ENCODE data around the gene HOXD8.

The HOXD8 gene

DNA sequence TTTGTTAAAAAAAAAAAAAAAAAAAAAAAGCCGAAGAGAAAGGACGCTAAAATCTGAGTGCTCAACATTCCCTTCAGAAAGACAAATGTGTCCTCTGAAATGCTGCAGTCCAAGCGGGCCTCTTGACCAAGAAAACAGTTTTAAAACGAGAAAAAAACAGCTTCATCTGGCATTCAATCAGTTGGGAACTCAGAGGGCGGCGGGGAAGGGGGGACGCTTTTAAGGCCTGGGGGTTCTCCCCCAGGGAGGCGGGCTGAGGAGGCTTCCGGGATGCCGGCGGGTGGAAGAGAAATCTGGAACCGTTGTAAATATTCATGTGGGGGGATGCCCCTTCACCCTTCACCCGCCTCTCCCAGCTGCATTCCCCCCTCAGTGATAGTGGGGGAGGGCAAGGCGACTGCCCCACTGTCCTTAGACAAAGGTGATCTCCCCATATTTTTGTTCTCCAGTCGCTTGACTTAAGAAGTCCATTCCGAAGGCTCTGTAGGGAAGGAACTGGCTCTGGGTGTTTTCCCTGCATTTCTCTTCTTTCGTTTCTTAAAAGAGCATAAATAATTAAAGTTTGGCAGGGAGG, 25.7 kb upstream of the HOXD8 start:
- no peak for DNase-seq (ENCODE audit: low spot score)

DNA sequence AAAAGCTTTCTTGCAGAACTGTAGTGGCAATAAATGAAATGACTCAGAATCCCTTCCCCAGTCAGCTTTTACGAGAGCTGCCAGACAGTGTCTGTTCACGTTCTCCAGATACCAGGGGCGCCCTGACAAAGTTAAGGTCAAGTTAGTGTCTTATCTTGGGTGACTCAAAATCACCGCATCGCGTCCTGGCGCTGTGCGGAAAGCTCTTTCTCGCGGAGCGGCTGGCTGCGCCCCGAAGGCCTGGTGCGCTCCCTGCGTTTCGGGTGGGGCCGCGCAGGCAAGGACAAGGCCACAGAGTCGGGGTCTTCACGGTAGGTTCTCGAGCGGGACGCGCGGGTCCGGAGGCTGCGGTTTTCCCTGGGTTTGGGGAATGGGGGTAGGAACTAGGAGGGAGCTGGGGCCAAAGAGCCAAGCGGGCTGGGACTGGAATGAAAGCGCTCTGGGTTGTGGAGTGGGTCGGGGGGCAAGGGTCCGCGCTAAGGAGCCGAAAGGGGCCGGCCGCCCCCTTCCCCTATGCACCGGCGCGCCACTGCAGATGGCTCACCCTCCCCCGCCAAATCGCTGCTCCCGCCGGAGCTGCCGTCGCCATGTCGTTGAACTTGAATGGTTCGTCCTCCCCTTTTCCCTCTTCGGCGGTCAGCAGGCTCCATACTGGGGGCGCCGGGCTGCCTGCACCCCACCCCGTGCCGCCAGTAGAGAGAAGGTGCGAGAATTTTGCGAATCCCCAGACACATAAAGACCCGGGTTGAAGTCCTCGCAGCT, 25.0 kb upstream of the HOXD8 start:
- DNase-seq (ENCODE audit: low spot score), result no peak

DNA sequence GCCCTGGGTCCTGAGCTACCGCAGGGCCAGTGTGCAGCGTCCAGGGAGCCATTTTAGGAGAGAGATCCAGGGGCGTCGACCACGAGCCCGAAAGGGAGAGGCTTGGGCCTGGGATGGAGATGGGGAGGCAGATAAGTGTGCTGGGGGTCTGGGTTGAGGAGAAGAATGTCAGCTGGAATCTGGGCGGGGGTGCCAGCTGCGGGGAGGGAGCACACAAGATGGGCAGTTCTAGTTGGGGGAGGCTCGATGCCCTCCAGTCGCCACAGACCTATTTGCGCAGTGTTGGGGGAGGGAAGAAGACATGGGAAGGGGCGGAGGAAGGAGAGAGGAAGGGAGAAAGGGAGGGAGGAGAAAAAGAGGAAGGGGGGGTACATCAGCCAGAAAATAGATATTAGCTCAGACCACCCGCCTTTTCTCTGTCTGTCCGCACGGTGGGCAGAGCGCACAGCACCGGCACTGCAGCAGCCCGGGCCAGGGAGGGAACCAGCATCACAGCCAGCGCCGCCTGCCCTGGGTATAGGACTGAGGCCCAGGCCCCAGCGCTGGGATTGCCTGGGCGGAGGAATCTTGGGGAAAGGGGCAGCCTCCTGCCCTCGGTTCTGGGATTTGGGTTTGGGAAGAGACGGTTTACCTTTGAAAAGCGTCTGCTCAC, 24.3 kb upstream of the HOXD8 start:
- DNase-seq (ENCODE audit: low spot score), result no peak

DNA sequence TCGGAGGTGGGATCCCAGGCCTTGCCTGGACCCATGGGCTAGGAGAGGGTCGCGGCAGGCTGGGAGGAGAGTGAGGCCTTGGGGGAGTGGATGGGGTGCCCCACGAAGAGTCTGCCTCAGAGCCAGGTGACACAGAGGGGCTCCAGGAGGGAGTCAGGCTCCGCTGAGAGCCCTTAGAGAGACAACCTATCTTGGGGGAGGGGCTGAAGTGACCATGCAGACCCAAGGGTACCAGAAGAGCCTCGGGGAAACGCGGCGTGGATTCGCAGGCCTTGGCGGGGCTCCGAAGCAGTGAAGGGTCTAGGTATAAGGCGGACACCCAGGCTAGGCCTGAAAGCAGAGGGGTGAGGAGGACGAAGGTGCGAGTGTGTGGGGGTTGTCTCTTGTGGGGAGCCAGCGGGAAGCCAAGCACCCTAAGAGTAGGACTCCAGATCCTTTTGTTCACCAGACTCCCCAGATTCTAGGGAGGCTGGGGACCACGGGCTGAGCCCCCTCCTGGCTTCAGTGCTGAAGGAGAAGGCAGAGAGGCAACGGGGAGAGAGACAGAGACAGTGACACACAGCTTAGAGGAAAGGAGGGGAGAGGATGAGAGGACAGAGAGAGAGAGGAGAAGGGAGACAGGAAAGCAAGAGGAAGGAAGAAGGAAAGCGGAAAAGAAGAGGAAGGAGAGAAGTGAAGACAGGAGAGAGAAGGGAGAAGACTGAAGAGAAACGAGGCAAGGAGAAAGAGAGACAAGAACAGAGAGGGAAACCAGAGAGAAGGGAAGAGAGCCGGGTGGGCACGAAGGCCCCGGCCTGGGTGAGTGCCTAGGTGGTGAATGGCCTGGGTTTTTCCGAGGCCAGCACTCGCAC, 23.6 kb upstream of the HOXD8 start:
- DNase-seq (ENCODE audit: low spot score), result no peak

DNA sequence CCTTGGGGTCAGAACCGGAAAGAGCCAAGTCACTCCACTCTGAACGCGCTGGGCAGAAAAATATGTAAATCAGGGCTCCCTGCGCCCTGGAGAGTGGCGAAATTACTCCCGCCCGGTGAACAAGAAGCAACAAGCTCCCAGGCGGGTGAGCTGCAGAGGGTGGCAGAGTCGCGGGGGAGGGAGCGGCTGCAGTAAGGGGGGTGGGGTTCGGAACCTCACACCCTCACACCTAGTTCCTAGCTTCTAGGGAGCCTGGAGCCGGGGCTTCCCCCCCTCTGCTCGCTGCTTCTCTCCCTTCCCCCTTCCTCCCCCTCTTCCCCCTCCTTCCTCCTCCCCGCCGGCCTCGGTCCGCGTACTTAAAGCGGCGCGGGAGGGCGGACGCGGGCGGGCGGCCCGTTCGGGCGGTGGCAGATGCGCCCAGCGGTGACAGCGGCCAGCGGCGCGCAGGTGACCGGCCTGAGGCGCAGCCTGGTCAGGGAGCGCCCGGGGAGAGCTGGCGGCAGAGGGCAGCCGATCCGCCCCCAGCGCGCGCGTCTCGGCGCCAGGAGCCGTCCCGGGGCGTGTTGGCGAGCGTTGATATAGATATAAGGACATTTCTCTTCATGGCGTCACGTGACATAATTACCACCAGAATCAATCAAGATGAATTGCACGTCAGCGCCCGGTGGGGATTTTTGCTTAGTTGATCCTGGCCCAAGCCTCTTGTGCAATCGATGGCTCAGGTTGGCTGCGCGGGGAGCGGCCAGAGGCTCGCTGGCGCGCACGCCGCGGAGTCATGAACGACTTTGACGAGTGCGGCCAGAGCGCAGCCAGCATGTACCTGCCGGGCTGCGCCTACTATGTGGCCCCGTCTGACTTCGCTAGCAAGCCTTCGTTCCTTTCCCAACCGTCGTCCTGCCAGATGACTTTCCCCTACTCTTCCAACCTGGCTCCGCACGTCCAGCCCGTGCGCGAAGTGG, 22.6 kb upstream of the HOXD8 start, which contains the start of gene HOXD11:
Gene HOXD11 (plus strand): TSS at position 700 of the 959 bp plus-strand sequence. CDS start 76 bp downstream, at position 776.
- DNase-seq (ENCODE audit: low spot score), result no peak

DNA sequence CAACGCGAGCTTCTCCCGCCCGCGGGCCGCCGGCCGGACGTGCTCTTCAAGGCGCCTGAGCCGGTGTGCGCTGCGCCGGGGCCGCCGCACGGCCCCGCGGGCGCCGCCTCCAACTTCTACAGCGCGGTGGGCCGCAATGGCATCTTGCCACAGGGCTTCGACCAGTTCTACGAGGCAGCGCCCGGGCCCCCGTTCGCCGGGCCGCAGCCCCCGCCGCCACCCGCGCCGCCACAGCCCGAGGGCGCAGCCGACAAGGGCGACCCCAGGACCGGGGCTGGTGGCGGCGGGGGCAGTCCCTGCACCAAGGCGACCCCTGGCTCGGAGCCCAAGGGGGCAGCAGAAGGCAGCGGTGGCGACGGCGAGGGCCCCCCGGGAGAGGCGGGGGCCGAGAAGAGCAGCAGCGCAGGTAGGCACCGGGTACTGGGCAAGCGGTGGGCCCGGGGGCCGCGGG, 21.7 kb upstream of the HOXD8 start:
- no peak for DNase-seq (ENCODE audit: low spot score)

DNA sequence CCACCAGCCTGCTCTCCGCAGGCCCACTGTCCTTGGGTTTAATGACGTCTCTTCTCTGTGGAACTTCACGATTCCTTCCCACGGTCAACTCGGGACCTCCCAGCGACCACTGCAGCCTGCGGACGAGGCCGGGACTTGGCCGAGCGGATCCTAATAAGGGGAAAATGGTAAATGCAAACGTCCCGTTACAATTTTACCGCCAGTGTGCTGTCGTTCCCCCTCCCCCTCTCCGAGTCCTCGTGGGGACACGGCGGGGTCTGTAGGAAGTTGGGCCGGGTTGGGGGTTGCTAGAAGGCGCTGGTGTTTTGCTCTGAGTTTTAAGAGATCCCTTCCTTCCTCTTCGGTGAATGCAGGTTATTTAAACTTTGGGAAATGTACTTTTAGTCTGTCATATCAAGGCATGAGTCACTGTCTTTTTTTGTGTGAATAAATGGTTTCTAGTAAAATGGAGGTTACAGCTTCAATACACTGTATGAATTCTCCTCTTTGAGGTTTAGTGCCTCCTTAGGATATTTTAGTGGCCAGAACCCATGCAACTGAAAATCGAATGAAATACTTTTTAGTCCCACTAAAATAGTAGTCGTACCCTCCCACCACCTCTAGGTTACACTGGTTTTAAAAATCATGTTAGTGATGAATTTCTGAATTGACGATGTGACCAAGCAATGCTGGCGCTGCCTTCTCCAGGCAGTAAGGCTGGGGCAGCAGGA, 20.2 kb upstream of the HOXD8 start:
- no peak for DNase-seq (ENCODE audit: low spot score)

DNA sequence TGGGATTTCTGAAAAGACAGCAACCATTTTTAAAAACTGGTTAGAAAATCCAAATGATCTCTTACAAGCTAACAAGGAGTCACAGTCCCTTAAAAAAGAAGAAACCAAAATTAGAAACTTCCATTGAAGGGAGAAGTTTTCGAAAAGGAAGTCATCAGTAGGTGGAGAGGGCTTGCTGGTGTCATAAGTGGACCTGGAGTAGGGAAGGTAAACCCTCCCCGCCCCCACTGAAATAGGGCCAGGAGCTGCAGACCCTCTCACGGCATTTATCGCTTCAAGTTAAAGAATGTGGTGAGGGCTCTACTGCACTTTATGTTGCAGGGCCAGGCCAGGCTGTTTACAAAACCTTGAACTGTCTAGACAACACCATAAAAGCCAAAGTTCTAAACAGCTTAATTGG, 19.6 kb upstream of the HOXD8 start:
- no peak for DNase-seq (ENCODE audit: low spot score)

DNA sequence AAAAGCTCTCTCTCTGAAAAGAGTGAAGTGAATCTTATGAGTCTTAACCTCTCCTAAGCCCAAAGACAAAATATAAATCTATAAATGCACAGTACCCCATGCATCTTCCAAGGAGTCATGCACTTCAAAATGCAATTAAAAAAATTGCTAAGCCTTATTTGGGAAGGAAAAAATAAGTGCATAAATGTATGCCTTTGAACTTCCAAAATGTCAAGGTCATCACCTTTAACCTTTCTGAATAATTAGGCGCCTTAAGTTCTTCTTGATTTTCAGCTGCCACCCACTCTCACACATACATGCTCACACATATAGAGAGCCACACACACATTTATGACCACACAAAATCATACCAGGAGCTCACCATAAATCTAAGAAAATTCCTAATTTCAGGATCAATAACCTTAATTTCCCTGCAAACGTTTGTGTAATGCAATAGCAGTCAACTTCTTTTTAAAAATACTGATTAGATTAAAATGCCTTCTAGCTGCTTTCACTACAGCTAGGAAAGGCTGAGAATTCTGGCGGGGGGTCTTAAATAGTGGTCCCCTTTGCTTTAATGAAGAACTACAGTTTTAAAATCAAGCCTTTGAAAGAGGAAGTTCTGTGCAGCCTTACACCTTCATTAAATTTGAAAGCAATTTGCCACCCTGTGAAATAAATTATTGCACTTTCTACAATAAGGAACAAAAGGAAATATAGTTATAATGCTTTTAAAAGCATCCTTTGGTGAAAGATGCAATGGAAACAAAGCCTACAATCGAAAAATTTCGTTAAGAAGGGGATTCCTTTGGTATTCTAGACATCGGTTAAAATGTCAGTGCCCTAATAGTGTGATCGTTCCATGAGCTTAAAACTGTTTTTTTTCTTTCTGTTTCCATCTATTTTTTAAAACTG, 18.8 kb upstream of the HOXD8 start:
- DNase-seq (ENCODE audit: low spot score), result no peak

DNA sequence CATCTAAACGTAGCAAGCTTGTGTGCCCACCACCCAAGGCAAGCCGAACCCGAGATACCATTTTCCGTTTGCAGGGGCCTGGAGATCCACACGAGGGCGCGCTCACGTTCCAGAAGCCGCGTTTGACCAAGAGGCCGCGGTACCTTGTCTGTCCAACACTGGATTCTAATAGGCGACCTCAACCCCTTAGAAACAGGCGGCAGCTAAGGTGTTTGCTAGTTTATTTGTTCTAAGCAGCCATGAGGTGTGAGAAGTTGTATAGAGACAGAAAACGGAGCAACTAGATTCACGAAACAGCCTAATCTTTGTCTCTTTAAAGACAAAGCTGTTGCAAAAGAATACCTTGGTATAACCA, 18.2 kb upstream of the HOXD8 start:
- no peak for DNase-seq (ENCODE audit: low spot score)

DNA sequence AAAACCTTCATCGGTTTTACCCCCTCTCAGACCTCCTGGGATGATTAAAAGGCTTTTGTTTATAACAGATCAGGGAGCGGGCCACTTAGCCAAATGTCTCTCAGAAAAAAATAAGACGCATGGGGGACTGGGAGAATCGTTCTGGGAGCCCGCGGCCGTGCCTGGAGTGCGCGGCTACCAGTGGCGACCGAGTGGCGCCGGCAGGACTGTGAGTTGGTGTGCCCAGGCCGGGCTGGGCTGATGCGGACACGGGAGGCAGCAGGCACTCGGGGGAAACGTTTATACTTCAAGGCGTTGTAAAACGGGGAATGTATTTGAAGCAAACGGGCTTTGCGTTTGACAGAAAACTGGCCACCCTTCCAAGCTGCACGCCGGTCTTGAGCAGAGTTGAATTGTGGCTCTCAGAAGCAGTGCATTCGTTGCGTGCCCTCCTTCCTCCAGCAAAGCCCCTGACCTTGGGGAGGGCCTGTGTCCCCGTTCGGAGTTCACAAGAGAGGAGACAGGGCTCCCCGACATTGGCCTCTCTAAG, 17.6 kb upstream of the HOXD8 start:
- no peak for DNase-seq (ENCODE audit: low spot score)

DNA sequence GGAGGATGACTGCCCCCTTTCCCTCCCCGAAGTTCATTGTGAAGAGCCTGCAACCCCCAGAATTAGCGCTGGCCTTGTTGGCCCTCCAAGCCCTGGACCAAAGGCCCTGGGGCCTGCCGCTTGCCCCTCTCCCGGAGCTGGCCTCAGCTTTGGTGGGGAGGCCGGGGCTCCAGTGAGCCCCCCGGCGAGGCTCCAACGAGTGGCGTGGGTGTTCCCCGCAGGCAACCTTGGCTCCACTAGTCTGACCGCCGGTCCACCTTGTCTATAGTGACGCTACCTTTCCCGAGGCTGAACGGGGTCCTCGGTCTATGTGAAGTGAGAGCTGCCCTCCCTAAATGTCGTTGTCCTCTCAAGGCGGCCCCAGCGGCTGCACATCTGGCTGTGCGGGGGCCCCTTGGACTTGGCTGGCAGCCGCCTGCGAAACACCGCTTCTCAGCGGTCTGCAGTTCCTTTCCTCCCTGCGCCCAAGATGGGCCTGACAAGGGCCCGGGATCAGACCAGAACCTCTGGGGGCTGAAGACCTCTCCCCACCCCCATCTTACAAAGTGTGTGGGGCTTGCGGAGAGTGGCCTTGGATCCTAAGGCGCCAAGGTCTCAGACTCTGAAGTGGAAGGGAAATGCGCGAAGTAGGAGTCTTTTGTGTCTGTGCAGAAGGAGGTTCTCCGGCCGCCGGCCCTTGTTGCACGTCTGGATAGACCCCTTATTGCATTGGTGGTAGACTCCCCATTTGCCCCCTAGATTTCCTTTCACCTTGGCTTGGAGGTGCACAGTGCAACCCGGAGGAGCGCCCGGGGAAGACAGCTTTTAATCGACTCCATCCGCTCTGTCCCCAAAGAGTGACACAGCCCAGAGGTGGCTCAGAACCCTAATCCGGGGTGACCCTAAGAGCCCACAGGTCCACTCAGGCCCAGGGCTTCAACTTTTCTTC, 16.9 kb upstream of the HOXD8 start:
- no peak for DNase-seq (ENCODE audit: low spot score)

DNA sequence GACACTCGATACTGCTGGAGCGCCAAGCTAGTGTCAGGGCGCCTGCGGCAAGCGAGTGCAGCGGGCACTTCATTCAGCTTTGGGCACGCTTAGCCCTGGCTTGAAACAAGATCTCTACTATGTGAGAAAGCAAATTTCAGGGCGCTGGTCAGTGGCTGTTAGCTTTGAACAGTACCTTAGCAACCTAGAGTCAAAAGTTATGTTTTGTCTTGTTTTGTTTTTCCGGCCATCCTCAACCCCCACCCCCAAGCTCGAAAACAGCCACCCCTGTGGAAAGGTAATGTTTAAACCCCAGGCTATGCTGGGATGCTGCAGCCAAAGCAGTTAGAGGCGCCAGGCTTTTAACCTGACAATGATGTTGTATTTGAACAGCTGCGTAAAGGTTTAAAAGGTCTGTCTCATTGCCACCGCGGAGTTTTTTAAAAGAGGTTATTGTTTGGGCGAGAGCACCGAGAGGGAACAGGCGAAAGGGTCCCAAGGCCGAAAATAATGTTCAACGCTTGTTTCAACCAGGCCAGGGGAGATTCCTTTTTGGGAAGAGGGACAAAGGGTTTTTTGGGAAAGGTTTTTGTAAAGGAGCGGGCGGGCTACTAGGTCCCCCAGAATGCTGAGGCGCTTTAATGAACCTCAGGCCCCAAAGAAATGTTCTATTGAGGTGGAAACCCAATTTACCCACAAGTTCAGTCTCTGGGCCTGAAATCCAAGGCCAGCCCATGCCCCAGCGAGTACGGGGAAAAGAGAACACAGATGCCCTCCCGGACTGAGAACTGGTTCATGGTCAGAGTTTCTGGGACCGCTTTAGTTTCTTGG, 15.2 kb upstream of the HOXD8 start:
- DNase-seq (ENCODE audit: low spot score), result no peak

DNA sequence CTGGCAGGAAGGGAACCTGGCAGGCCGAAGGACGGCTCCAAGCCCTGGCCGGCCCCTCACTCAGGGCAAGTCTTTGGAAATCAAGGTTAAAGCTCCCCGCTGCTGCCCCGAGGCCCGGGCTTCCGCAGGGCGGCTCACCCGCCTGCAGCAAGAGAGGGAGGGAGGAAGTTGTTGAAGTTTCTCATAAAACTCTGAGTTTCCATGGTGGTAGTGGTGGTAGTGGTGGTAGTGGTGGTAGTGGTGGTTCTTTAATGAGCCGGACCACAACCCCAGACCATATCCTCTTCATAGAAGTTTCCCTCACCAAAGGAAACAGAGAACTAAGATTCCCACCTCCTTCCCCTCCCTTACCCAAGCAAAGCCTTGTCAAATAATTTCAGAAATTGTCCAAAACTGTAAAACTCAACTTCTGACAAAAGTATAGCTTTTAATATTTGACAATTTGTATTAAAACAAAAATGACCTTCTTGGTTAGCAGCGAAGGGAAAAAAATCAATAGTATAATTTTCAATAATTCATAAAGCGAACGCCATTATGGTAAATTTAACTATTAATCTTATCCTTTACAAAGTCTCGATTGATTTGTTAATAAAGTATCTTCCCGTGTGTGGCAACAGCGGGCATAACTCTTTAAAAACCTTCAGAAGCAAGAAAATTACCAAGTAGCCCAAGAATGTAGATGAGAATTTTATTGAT, 14.4 kb upstream of the HOXD8 start:
- DNase-seq (ENCODE audit: low spot score), result no peak

DNA sequence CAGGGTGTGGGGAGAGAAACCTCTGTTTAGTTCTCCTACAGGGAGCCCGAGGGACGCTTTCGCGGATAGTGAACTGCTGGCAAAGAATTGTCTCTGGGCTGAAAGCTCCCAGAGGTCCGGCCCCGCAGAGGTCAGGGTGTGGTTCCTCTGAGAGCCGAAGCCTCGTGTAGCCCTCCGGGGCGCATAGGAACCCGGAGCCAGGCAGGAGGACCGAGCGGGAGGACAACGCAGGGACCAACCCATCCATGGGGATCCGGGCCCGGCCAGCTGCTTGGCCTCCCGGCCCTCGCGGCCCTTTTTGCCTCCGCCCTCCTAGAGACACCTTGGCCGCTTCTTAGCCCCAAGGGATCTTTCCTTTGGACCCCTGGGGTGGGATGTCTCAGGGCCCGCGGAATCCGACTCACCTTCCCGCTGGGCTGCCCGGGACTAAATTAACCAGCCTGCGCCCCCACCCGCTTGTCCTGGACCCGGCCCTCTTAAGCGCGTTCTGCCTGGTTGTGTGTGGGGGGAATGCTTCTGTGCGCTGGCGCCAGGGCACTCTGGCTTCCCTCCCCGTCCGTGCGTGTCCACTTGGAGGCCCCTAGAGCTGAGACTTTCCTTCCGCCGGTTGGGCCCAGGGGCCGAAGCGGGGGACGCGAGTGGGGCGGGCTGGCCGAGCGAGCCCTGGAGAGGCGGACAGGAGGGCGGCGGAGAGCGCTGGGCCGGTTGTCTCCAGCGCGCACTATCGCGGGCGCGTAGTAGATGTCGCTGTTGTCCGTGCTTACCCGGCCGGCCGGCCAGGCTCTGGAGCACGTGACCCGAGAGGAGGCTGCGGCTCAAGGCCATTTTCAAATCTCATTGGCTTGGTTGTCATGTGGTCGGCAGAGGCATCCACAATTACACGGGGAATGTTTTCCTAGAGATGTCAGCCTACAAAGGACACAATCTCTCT, 13.4 kb upstream of the HOXD8 start, which contains the start of gene HOXD10:
Gene HOXD10 (plus strand): TSS at position 896 of the 931 bp plus-strand sequence. CDS start 56 bp downstream, outside the sequence.
- DNase-seq (ENCODE audit: low spot score), result no peak

Data from hematopoietic multipotent progenitor cell treated with erythropoietin and hydrocortisone succinate and interleukin-3 and kit ligand, for 17 days (in vitro differentiated cells).